HCT116 (cell line): ENCODE measurements around the gene GPM6B. TPM values are rescaled to one million over a fixed set of nuclear protein-coding genes. Genes with fewer than 3 reads are reported as not detected.

Experiments
- ATAC-seq: fragments of 200-7000 bp; cut with Tn5 transposase; 2 replicates; pipeline ENCODE4 v1.9.1; 2020; ENCODE audit warnings: mild to moderate bottlenecking, moderate library complexity
- BruUV-seq: library from RNA; stranded (reverse); fragments of 400-500 nt; replicated peaks from 2 replicates; lab custom pipeline; 2021; lab: Mats Ljungman, UMichigan
- CTCF ChIA-PET: fragments of 300-600 bp; sonication (Branson Sonifier 250); formaldehyde crosslinking; loops from one replicate; lab custom pipeline; 2021; ENCODE audit warnings: antibody characterized with exemption; lab: Charles Lee
- POLR2A ChIA-PET: fragments of 300-600, 350-600 bp; sonication (Branson Sonifier 250); formaldehyde crosslinking; loops from one replicate; lab custom pipeline; 2021; ENCODE audit warnings: antibody characterized with exemption; lab: Charles Lee
- RAD21 ChIA-PET, 2 experiments: fragments of 300-600 bp; sonication (Branson Sonifier 250); formaldehyde crosslinking; loops; one replicate each; lab custom pipeline; 2023; ENCODE audit warnings: low total read pairs in 2 of 2; ENCODE audit not compliant: uncharacterized antibody in 2 of 2, unreplicated experiment in 2 of 2, low non-redundant PET in 1 of 2; lab: Charles Lee
- DNase-seq: peaks from one replicate; pipeline ENCODE4 v3.0.0-alpha.2; 2010; ENCODE audit warnings: low read depth, low spot score
- H2AFZ ChIP-seq: fragments of 200-600 bp; shearing (Covaris generic), sonication (generic); 2 replicates; pipeline ENCODE4 v1.6.1; 2017; ENCODE audit warnings: low read depth, mixed run types, mixed read lengths, antibody characterized with exemption, low read length; ENCODE audit not compliant: poor library complexity, severe bottlenecking
- H3K27ac ChIP-seq: 2 replicates; pipeline ENCODE4 v1.5.1; 2012; ENCODE audit warnings: low read depth, low read length
- H3K27me3 ChIP-seq: fragments of 200-600 bp; sonication (generic); 2 replicates; pipeline ENCODE4 v1.6.1; 2016; ENCODE audit warnings: mixed run types, low read length, mixed read lengths; ENCODE audit not compliant: insufficient read depth
- H3K36me3 ChIP-seq, 2 experiments: fragments of 200-500 bp in 1 of 2; fragments of 200-600 bp in 1 of 2; sonication (Bioruptor generic) in 1 of 2; sonication (generic) in 1 of 2; 2 replicates each; pipeline versions ENCODE4 v1.5.1 to v1.6.1; 2014 to 2016; ENCODE audit warnings: low read length in 2 of 2, inconsistent platforms in 1 of 2, mixed read lengths in 1 of 2, mixed run types in 1 of 2; ENCODE audit not compliant: insufficient read depth in 2 of 2, control insufficient read depth in 1 of 2
- H3K4me1 ChIP-seq, 2 experiments: fragments of 200-600 bp in 1 of 2; sonication (generic) in 1 of 2; 2 replicates each; pipeline versions ENCODE4 v1.5.1 to v1.6.1; 2012 to 2017; ENCODE audit warnings: low read length in 2 of 2, inconsistent platforms in 1 of 2, mild to moderate bottlenecking in 1 of 2, mixed read lengths in 1 of 2, mixed run types in 1 of 2, moderate library complexity in 1 of 2; ENCODE audit not compliant: insufficient read depth in 2 of 2, control insufficient read depth in 1 of 2
- H3K4me2 ChIP-seq: fragments of 200-600 bp; sonication (generic); 2 replicates; pipeline ENCODE4 v1.6.1; 2017; ENCODE audit warnings: mixed run types, low read length, mixed read lengths
- H3K4me3 ChIP-seq, 2 experiments: fragments of 200-600 bp in 1 of 2; sonication (generic) in 1 of 2; replicated peaks in 1 of 2; 2 replicates each; pipeline ENCODE4 v1.5.1; 2011 to 2016; ENCODE audit warnings: low read length in 2 of 2, control low read depth in 1 of 2, low read depth in 1 of 2, mild to moderate bottlenecking in 1 of 2, mixed read lengths in 1 of 2, mixed run types in 1 of 2
- H3K79me2 ChIP-seq: fragments of 200-600 bp; sonication (generic); 2 replicates; pipeline ENCODE4 v1.6.1; 2017; ENCODE audit warnings: mild to moderate bottlenecking, mixed run types, low read length, moderate library complexity, mixed read lengths; ENCODE audit not compliant: insufficient read depth
- H3K9ac ChIP-seq: fragments of 200-600 bp; sonication (generic); 2 replicates; pipeline ENCODE4 v1.6.1; 2016; ENCODE audit warnings: low read length, mixed read lengths
- H3K9me2 ChIP-seq: fragments of 200-600 bp; sonication (generic), shearing (Covaris generic); 2 replicates; pipeline ENCODE4 v1.6.1; 2017; ENCODE audit warnings: mixed run types, mild to moderate bottlenecking, moderate library complexity; ENCODE audit not compliant: insufficient read depth
- H3K9me3 ChIP-seq, 2 experiments: fragments of 200-500 bp in 1 of 2; fragments of 200-600 bp in 1 of 2; sonication (Bioruptor generic) in 1 of 2; sonication (generic) in 1 of 2; 2 replicates each; pipeline ENCODE4 v1.6.1; 2014 to 2017; ENCODE audit warnings: low read length in 2 of 2, mixed read lengths in 2 of 2, inconsistent platforms in 1 of 2, low read depth in 1 of 2, mild to moderate bottlenecking in 1 of 2, mixed run types in 1 of 2, moderate library complexity in 1 of 2; ENCODE audit not compliant: control insufficient read depth in 1 of 2, insufficient read depth in 1 of 2
- H4K20me1 ChIP-seq: fragments of 200-600 bp; sonication (generic), shearing (Covaris generic); 2 replicates; pipeline ENCODE4 v1.6.1; 2017; ENCODE audit warnings: mixed run types, mild to moderate bottlenecking, moderate library complexity; ENCODE audit not compliant: insufficient read depth
- EGR1 ChIP-seq: IDR thresholded peaks from 2 replicates; pipeline ENCODE4 v1.6.1; 2012; ENCODE audit warnings: low read depth
- ELF1 ChIP-seq: IDR thresholded peaks from 2 replicates; pipeline ENCODE4 v1.6.1; 2012; ENCODE audit warnings: low read depth, borderline replicate concordance
- EZH2 ChIP-seq: fragments of 200-600 bp; sonication (generic); IDR thresholded peaks from 2 replicates; pipeline ENCODE4 v1.6.1; 2017; ENCODE audit warnings: antibody characterized with exemption, mixed run types
- FOSL1 ChIP-seq: IDR thresholded peaks from 2 replicates; pipeline ENCODE4 v1.6.1; 2012; ENCODE audit warnings: low read depth
- JUND ChIP-seq: IDR thresholded peaks from 2 replicates; pipeline ENCODE4 v1.6.1; 2012
- POLR2A ChIP-seq: IDR thresholded peaks from 2 replicates; pipeline ENCODE4 v1.7.0; 2011; ENCODE audit warnings: borderline replicate concordance; ENCODE audit not compliant: insufficient read depth, insufficient read length; ENCODE audit errors: extremely low read depth
- SP1 ChIP-seq: IDR thresholded peaks from 2 replicates; pipeline ENCODE4 v1.6.1; 2012; ENCODE audit warnings: low read depth
- SRF ChIP-seq: IDR thresholded peaks from 2 replicates; pipeline ENCODE4 v1.6.1; 2012; ENCODE audit warnings: low read depth
- TCF7L2 ChIP-seq: IDR thresholded peaks from 2 replicates; pipeline ENCODE4 v1.7.0; 2011; ENCODE audit warnings: borderline replicate concordance, inconsistent platforms; ENCODE audit not compliant: insufficient read depth, insufficient read length; ENCODE audit errors: extremely low read depth
- ZNF274 ChIP-seq: fragments of 200-500 bp; sonication (Bioruptor generic); IDR thresholded peaks from 2 replicates; pipeline ENCODE4 v1.6.1; 2014; ENCODE audit warnings: mild to moderate bottlenecking, low read depth, low read length, inconsistent platforms
- intact Hi-C: fragments of 100-400 bp; cut with micrococcal nuclease; formaldehyde crosslinking; loops from 2 replicates; pipeline ENCODE4 v1.10.0; 2022
- total RNA-seq: library from RNA; stranded (reverse); gene quantifications from one replicate; pipeline ENCODE4 v1.2.1, GENCODE V29; 2021; ENCODE audit not compliant: unreplicated experiment
- TF ChIP-seq, protein P1 (sequence below): IDR thresholded peaks from 2 replicates; pipeline ENCODE4 v1.6.1; 2011; ENCODE audit warnings: mild to moderate bottlenecking, low read length, moderate library complexity; ENCODE audit not compliant: insufficient replicate concordance; ENCODE audit errors: extremely low read depth
- TF ChIP-seq, protein P2 (sequence below): IDR thresholded peaks from 2 replicates; pipeline ENCODE4 v1.6.1; 2012
- TF ChIP-seq, protein P3 (sequence below): IDR thresholded peaks from 2 replicates; pipeline ENCODE4 v1.6.1; 2012
- TF ChIP-seq, protein P4 (sequence below): IDR thresholded peaks from 2 replicates; pipeline ENCODE4 v1.6.1; 2012; ENCODE audit warnings: low read depth

The GPM6B gene
- total RNA-seq, 1 experiment from 2014 or later, result 0.07 TPM

DNA sequence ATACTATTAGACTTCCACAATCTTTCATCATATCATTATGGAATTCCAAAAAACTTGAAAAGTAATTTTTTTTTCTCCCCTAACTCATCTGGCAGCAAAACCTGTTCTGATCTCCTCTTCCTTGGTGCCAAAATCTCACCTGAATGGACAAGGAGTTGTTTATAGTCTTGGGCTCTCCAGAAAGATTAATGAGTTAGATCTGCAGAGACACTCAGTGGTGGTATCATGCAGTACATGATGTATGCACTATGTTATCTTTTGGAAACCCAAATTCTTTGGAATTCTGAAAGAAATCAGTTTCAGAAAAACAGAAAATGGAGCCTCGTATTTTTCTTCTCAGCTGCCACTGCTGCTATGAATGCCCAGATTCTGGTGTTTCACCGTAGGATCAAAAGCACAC, 11.7 kb downstream of the GPM6B start:
- POLR2A ChIA-PET, result no interaction called here
- DNase-seq, result no peak
- H3K4me3 ChIP-seq, result no peak overlapping the region
- H3K36me3 ChIP-seq, result no peaks in the 10 kb centered on the region
- TF ChIP-seq POLR2A, result no peak
- no peak for TF ChIP-seq SRF
- TF ChIP-seq SP1, result no peak
- TF ChIP-seq, protein P1, sequence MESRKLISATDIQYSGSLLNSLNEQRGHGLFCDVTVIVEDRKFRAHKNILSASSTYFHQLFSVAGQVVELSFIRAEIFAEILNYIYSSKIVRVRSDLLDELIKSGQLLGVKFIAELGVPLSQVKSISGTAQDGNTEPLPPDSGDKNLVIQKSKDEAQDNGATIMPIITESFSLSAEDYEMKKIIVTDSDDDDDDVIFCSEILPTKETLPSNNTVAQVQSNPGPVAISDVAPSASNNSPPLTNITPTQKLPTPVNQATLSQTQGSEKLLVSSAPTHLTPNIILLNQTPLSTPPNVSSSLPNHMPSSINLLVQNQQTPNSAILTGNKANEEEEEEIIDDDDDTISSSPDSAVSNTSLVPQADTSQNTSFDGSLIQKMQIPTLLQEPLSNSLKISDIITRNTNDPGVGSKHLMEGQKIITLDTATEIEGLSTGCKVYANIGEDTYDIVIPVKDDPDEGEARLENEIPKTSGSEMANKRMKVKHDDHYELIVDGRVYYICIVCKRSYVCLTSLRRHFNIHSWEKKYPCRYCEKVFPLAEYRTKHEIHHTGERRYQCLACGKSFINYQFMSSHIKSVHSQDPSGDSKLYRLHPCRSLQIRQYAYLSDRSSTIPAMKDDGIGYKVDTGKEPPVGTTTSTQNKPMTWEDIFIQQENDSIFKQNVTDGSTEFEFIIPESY, result no peak
- TF ChIP-seq JUND, result no peak
- TF ChIP-seq EGR1, result no peak
- TF ChIP-seq ZNF274, result no peak
- TF ChIP-seq, protein P2, sequence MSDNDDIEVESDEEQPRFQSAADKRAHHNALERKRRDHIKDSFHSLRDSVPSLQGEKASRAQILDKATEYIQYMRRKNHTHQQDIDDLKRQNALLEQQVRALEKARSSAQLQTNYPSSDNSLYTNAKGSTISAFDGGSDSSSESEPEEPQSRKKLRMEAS, result no peak
- TF ChIP-seq FOSL1, result no peak
- no peak for TF ChIP-seq ELF1
- TF ChIP-seq, protein P3, sequence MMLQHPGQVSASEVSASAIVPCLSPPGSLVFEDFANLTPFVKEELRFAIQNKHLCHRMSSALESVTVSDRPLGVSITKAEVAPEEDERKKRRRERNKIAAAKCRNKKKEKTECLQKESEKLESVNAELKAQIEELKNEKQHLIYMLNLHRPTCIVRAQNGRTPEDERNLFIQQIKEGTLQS, result no peak
- TF ChIP-seq, protein P4, sequence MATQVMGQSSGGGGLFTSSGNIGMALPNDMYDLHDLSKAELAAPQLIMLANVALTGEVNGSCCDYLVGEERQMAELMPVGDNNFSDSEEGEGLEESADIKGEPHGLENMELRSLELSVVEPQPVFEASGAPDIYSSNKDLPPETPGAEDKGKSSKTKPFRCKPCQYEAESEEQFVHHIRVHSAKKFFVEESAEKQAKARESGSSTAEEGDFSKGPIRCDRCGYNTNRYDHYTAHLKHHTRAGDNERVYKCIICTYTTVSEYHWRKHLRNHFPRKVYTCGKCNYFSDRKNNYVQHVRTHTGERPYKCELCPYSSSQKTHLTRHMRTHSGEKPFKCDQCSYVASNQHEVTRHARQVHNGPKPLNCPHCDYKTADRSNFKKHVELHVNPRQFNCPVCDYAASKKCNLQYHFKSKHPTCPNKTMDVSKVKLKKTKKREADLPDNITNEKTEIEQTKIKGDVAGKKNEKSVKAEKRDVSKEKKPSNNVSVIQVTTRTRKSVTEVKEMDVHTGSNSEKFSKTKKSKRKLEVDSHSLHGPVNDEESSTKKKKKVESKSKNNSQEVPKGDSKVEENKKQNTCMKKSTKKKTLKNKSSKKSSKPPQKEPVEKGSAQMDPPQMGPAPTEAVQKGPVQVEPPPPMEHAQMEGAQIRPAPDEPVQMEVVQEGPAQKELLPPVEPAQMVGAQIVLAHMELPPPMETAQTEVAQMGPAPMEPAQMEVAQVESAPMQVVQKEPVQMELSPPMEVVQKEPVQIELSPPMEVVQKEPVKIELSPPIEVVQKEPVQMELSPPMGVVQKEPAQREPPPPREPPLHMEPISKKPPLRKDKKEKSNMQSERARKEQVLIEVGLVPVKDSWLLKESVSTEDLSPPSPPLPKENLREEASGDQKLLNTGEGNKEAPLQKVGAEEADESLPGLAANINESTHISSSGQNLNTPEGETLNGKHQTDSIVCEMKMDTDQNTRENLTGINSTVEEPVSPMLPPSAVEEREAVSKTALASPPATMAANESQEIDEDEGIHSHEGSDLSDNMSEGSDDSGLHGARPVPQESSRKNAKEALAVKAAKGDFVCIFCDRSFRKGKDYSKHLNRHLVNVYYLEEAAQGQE, result no peak
- no peak for TF ChIP-seq EZH2
- no peak for TF ChIP-seq TCF7L2
- no peaks in the 10 kb centered on the region for H3K4me1 ChIP-seq
- no peaks in the 10 kb centered on the region for H4K20me1 ChIP-seq
- CTCF ChIA-PET, result no interaction called here
- H3K9me2 ChIP-seq, result no peaks in the 10 kb centered on the region
- intact Hi-C loops, result no loop called here
- no peaks in the 10 kb centered on the region for H3K27me3 ChIP-seq
- H3K27ac ChIP-seq, result no peak overlapping the region
- RAD21 ChIA-PET, result no interaction called here
- H3K79me2 ChIP-seq, result no peaks in the 10 kb centered on the region
- H3K9me3 ChIP-seq, result no peaks in the 10 kb centered on the region
- no TSS peak for BruUV-seq
- no peak overlapping the region for H3K4me2 ChIP-seq
- ATAC-seq, result no peak
- no peak overlapping the region for H3K9ac ChIP-seq
- H2AFZ ChIP-seq, result no peak overlapping the region
